H9 (cell line): ENCODE results near the gene LAMA5. TPM values are rescaled to one million over a fixed set of nuclear protein-coding genes. Genes with fewer than 3 reads are reported as not detected.

ENCODE experiments used
- DNase-seq: peaks from one replicate; pipeline ENCODE4 v3.0.0-alpha.2; 2017
- H2AFZ ChIP-seq: one replicate; pipeline ENCODE4 v1.6.1; 2013; ENCODE audit warnings: mild to moderate bottlenecking, low read length, control low read depth, moderate library complexity
- H2AK5ac ChIP-seq: 2 replicates; pipeline ENCODE4 v1.6.1; 2013; ENCODE audit warnings: low read length, control low read depth, mixed read lengths; ENCODE audit not compliant: insufficient read length
- H2BK120ac ChIP-seq: one replicate; pipeline ENCODE4 v1.6.1; 2013; ENCODE audit warnings: low read depth, mild to moderate bottlenecking, low read length, control low read depth, inconsistent platforms; ENCODE audit not compliant: poor library complexity, severe bottlenecking
- H2BK12ac ChIP-seq: 2 replicates; pipeline ENCODE4 v1.6.1; 2013; ENCODE audit warnings: low read length, control low read depth, mixed read lengths, low read depth; ENCODE audit not compliant: insufficient read length
- H2BK15ac ChIP-seq: 2 replicates; pipeline ENCODE4 v1.6.1; 2013; ENCODE audit warnings: low read depth, low read length, control low read depth
- H2BK20ac ChIP-seq: one replicate; pipeline ENCODE4 v1.6.1; 2013; ENCODE audit warnings: low read depth, mild to moderate bottlenecking, low read length, control low read depth, inconsistent platforms; ENCODE audit not compliant: poor library complexity, severe bottlenecking
- H2BK5ac ChIP-seq: 2 replicates; pipeline ENCODE4 v1.6.1; 2013; ENCODE audit warnings: low read length, control low read depth, mixed read lengths; ENCODE audit not compliant: insufficient read length
- H3K14ac ChIP-seq: 2 replicates; pipeline ENCODE4 v1.6.1; 2013; ENCODE audit warnings: low read length, control low read depth; ENCODE audit not compliant: insufficient read depth
- H3K18ac ChIP-seq: 2 replicates; pipeline ENCODE4 v1.6.1; 2013; ENCODE audit warnings: low read depth, mild to moderate bottlenecking, mixed read lengths, low read length, control low read depth; ENCODE audit not compliant: insufficient read length
- H3K23ac ChIP-seq: 2 replicates; pipeline ENCODE4 v1.6.1; 2013; ENCODE audit warnings: low read length, control low read depth, mixed read lengths, low read depth; ENCODE audit not compliant: insufficient read length
- H3K23me2 ChIP-seq: 2 replicates; pipeline ENCODE4 v1.6.1; 2013; ENCODE audit warnings: low read depth, mild to moderate bottlenecking, mixed read lengths, low read length, control low read depth; ENCODE audit not compliant: insufficient read length, poor library complexity, severe bottlenecking
- H3K27ac ChIP-seq: 2 replicates; pipeline ENCODE4 v1.5.1; 2013; ENCODE audit warnings: low read length, control low read depth, mixed read lengths, low read depth; ENCODE audit not compliant: insufficient read length
- H3K27me3 ChIP-seq: 2 replicates; pipeline ENCODE4 v1.6.1; 2013; ENCODE audit warnings: low read length, control low read depth, inconsistent platforms; ENCODE audit not compliant: insufficient read depth
- H3K4ac ChIP-seq: 2 replicates; pipeline ENCODE4 v1.6.1; 2013; ENCODE audit warnings: low read depth, mild to moderate bottlenecking, control low read depth, inconsistent platforms, low read length, moderate library complexity
- H3K4me1 ChIP-seq: 2 replicates; pipeline ENCODE4 v1.6.1; 2013; ENCODE audit warnings: low read length, control low read depth, inconsistent platforms; ENCODE audit not compliant: insufficient read depth
- H3K4me2 ChIP-seq: 2 replicates; pipeline ENCODE4 v1.6.1; 2013; ENCODE audit warnings: low read length, control low read depth, mixed read lengths; ENCODE audit not compliant: insufficient read length, insufficient read depth
- H3K56ac ChIP-seq: 2 replicates; pipeline ENCODE4 v1.6.1; 2013; ENCODE audit warnings: low read depth, mild to moderate bottlenecking, mixed read lengths, low read length, control low read depth; ENCODE audit not compliant: insufficient read length
- H3K79me1 ChIP-seq: 2 replicates; pipeline ENCODE4 v1.6.1; 2013; ENCODE audit warnings: low read depth, mild to moderate bottlenecking, moderate library complexity, low read length, control low read depth, inconsistent platforms; ENCODE audit not compliant: insufficient read depth, poor library complexity, severe bottlenecking
- H3K79me2 ChIP-seq: 2 replicates; pipeline ENCODE4 v1.6.1; 2013; ENCODE audit warnings: low read length, control low read depth, inconsistent platforms; ENCODE audit not compliant: insufficient read depth
- H3K9ac ChIP-seq: 2 replicates; pipeline ENCODE4 v1.6.1; 2013; ENCODE audit warnings: low read length, control low read depth, mixed read lengths; ENCODE audit not compliant: insufficient read length; ENCODE audit errors: extremely low read depth
- H3K9me3 ChIP-seq: one replicate; pipeline ENCODE4 v1.6.1; 2013; ENCODE audit warnings: low read depth, low read length, inconsistent platforms; ENCODE audit not compliant: control insufficient read depth
- H3T11ph ChIP-seq: one replicate; pipeline ENCODE4 v1.6.1; 2013; ENCODE audit warnings: mild to moderate bottlenecking, low read length, control low read depth, inconsistent platforms
- H4K20me1 ChIP-seq: one replicate; pipeline ENCODE4 v1.6.1; 2013; ENCODE audit not compliant: control insufficient read depth, insufficient read length, insufficient read depth
- H4K5ac ChIP-seq: 2 replicates; pipeline ENCODE4 v1.6.1; 2013; ENCODE audit warnings: low read depth, mild to moderate bottlenecking, mixed read lengths, low read length, control low read depth; ENCODE audit not compliant: insufficient read length
- H4K8ac ChIP-seq: replicated peaks from 2 replicates; pipeline ENCODE4 v1.6.1; 2013; ENCODE audit warnings: low read length, control low read depth, mixed read lengths, low read depth; ENCODE audit not compliant: insufficient read length
- H4K91ac ChIP-seq: 2 replicates; pipeline ENCODE4 v1.6.1; 2013; ENCODE audit warnings: low read depth, mild to moderate bottlenecking, moderate library complexity, mixed read lengths, low read length, control low read depth; ENCODE audit not compliant: insufficient read length
- H3K27ac Mint-ChIP-seq, 3 experiments: 2 replicates in 2 of 3; 3 replicates in 1 of 3; pipeline ENCODE4 v1.8.0; 2020 to 2021; ENCODE audit warnings: mixed read lengths in 3 of 3, mild to moderate bottlenecking in 1 of 3, moderate library complexity in 1 of 3
- H3K27me3 Mint-ChIP-seq: 2 replicates; pipeline ENCODE4 v1.8.0; 2021; ENCODE audit warnings: low read depth, mild to moderate bottlenecking, moderate library complexity, mixed read lengths
- H3K36me3 Mint-ChIP-seq, 3 experiments: 2 replicates in 2 of 3; 3 replicates in 1 of 3; pipeline ENCODE4 v1.8.0; 2020 to 2021; ENCODE audit warnings: low read depth in 3 of 3, mixed read lengths in 3 of 3; ENCODE audit not compliant: insufficient read depth in 1 of 3
- H3K4me1 Mint-ChIP-seq, 2 experiments: 2 replicates each; pipeline ENCODE4 v1.8.0; 2020; ENCODE audit warnings: mixed read lengths in 2 of 2
- H3K4me3 Mint-ChIP-seq, 2 experiments: 2 replicates in 1 of 2; 3 replicates in 1 of 2; pipeline ENCODE4 v1.8.0; 2020 to 2021; ENCODE audit warnings: mild to moderate bottlenecking in 2 of 2, mixed read lengths in 2 of 2, moderate library complexity in 1 of 2
- H3K9me3 Mint-ChIP-seq, 2 experiments: 2 replicates in 1 of 2; 3 replicates in 1 of 2; pipeline ENCODE4 v1.8.0; 2020; ENCODE audit warnings: mild to moderate bottlenecking in 2 of 2, mixed read lengths in 2 of 2, moderate library complexity in 1 of 2
- CTCF ChIP-seq: fragments of 200-600 bp; sonication (generic); conservative IDR thresholded peaks from 3 replicates; pipeline ENCODE4 v1.8.0; 2021; ENCODE audit warnings: antibody characterized with exemption, mild to moderate bottlenecking
- WGBS: extraction: QIAGEN DNeasy Blood & Tissue Kit; methylation state at CpG from one replicate; pipeline ENCODE4 v1.1.7; 2013; ENCODE audit warnings: missing lambda C conversion rate, low lambda C conversion rate, mixed read lengths; ENCODE audit not compliant: insufficient read length; ENCODE audit errors: extremely low coverage; 5-methylcytosine and 5-hydroxymethylcytosine counted together
- total RNA-seq: library from RNA; stranded (reverse); gene quantifications from 2 replicates; pipeline ENCODE4 v1.2.1, GENCODE V29; 2021

The LAMA5 gene
- total RNA-seq, 1 experiment from 2014 or later: 200 TPM

GRCh38 chr20:62298577-62299249, 68.4 kb downstream of the LAMA5 start:
- Histone ChIP-seq H4K8ac (no peak overlapping the region), H3K14ac (no peak overlapping the region), H3K27ac (no peak overlapping the region), H2BK15ac (no peak overlapping the region), H3K18ac (no peak overlapping the region), H3K23ac (no peak overlapping the region), H4K91ac (no peak overlapping the region), H2BK12ac (no peak overlapping the region), H3K79me2 (peaks cover 6% of the 10 kb centered on the region; the same call in 1 of the 2 replicates), H3K4ac (no peak overlapping the region), H3K4me1 (no peaks in the 10 kb centered on the region), H4K20me1 (no peaks in the 10 kb centered on the region), H3K9ac (no peak overlapping the region), H3T11ph (no peak overlapping the region), H3K27me3 (no peaks in the 10 kb centered on the region), H4K5ac (no peak overlapping the region), H3K56ac (no peak overlapping the region), H3K4me2 (no peak overlapping the region), H3K9me3 (no peaks in the 10 kb centered on the region), H3K79me1 (no peaks in the 10 kb centered on the region), H2BK20ac (no peak overlapping the region), H2AFZ (no peak overlapping the region), H3K23me2 (peaks cover 6% of the 10 kb centered on the region), H2BK5ac (no peak overlapping the region), H2AK5ac (no peak overlapping the region), H2BK120ac (no peak overlapping the region)
- H3K4me3 Mint-ChIP-seq: no peak overlapping the region
- no peak overlapping the region for H3K27ac Mint-ChIP-seq
- WGBS: no CpG with 5 or more reads among the region's 33 CpGs
- DNase-seq: peak; percentile 31
- no peaks in the 10 kb centered on the region for H3K9me3 Mint-ChIP-seq
- no peaks in the 10 kb centered on the region; the same call in 1 of the 2 replicates for H3K27me3 Mint-ChIP-seq
- peaks cover 0 to 5% of the 10 kb centered on the region in 2 experiments; a peak in 3 of 4 replicates for H3K4me1 Mint-ChIP-seq
- no peak for TF ChIP-seq CTCF
- peaks cover 2 to 27% (median 25%) of the 10 kb centered on the region in 3 experiments; a peak in 6 of 7 replicates for H3K36me3 Mint-ChIP-seq
